WTC11 (cell line): ENCODE data around the gene FHAD1. TPM values are rescaled to one million over a fixed set of nuclear protein-coding genes. Genes with fewer than 3 reads are reported as not detected.
A peak's percentile ranks its signal among the peaks of the same experiment; 100 is the strongest.

Source experiments
- ATAC-seq: fragments of 200-7000 bp; cut with Tn5 transposase; 2 replicates; pipeline ENCODE4 v1.10.0; 2021; ENCODE audit warnings: mild to moderate bottlenecking, moderate library complexity
- CTCF ChIA-PET: fragments of 300-600 bp; sonication (Branson Sonifier 250); formaldehyde crosslinking; loops from one replicate; lab custom pipeline; 2021; ENCODE audit warnings: antibody characterized with exemption; lab: Charles Lee
- POLR2A ChIA-PET: fragments of 350-600 bp; sonication (Branson Sonifier 250); formaldehyde crosslinking; loops from one replicate; lab custom pipeline; 2021; ENCODE audit warnings: antibody characterized with exemption; lab: Charles Lee
- DNase-seq: peaks from one replicate; pipeline ENCODE4 v3.0.0; 2021; ENCODE audit warnings: low spot score
- H3K27ac Mint-ChIP-seq: 2 replicates; pipeline ENCODE4 v1.8.0; 2021; ENCODE audit warnings: mixed read lengths
- H3K27me3 Mint-ChIP-seq: 2 replicates; pipeline ENCODE4 v1.8.0; 2021; ENCODE audit warnings: low read depth, mild to moderate bottlenecking, moderate library complexity, mixed read lengths
- H3K36me3 Mint-ChIP-seq: 2 replicates; pipeline ENCODE4 v1.8.0; 2021; ENCODE audit warnings: mixed read lengths
- H3K4me1 Mint-ChIP-seq: 2 replicates; pipeline ENCODE4 v1.8.0; 2022; ENCODE audit warnings: mixed read lengths
- H3K4me3 Mint-ChIP-seq: 2 replicates; pipeline ENCODE4 v1.8.0; 2021; ENCODE audit warnings: mild to moderate bottlenecking, moderate library complexity, mixed read lengths
- H3K9me3 Mint-ChIP-seq: 2 replicates; pipeline ENCODE4 v1.8.0; 2021; ENCODE audit warnings: mixed read lengths
- ATF1 ChIP-seq: sonication (generic); formaldehyde crosslinking; IDR thresholded peaks from 2 replicates; pipeline ENCODE4 v1.8.1; 2023; ENCODE audit warnings: mild to moderate bottlenecking, moderate library complexity, missing genetic modification reagents
- EMX1 ChIP-seq: fragments of 250-450 bp; sonication (Bioruptor Pico); IDR thresholded peaks from 2 replicates; pipeline ENCODE4 v1.8.0; 2021; ENCODE audit warnings: mild to moderate bottlenecking
- ESRRA ChIP-seq: sonication (generic); formaldehyde crosslinking; IDR thresholded peaks from 2 replicates; pipeline ENCODE4 v1.8.1; 2022; ENCODE audit warnings: mild to moderate bottlenecking, missing genetic modification reagents, borderline replicate concordance
- ETV6 ChIP-seq: sonication (generic); formaldehyde crosslinking; IDR thresholded peaks from 2 replicates; pipeline ENCODE4 v1.8.1; 2022; ENCODE audit warnings: mild to moderate bottlenecking, missing genetic modification reagents
- FOXP1 ChIP-seq: sonication (generic); formaldehyde crosslinking; IDR thresholded peaks from 2 replicates; pipeline ENCODE4 v1.8.0; 2022; ENCODE audit warnings: missing genetic modification reagents, mild to moderate bottlenecking, moderate library complexity, borderline replicate concordance
- GRHL2 ChIP-seq: fragments of 250-450 bp; sonication (Bioruptor Pico); IDR thresholded peaks from 2 replicates; pipeline ENCODE4 v1.8.0; 2022; ENCODE audit warnings: mild to moderate bottlenecking, moderate library complexity; ENCODE audit not compliant: insufficient replicate concordance, severe bottlenecking
- MXD4 ChIP-seq: fragments of 250-450 bp; sonication (Bioruptor Pico); IDR thresholded peaks from 2 replicates; pipeline ENCODE4 v1.8.0; 2021; ENCODE audit warnings: mild to moderate bottlenecking, moderate library complexity, borderline replicate concordance
- NFATC4 ChIP-seq: fragments of 250-450 bp; sonication (Bioruptor Pico); IDR thresholded peaks from 2 replicates; pipeline ENCODE4 v1.9.0; 2021; ENCODE audit warnings: mild to moderate bottlenecking
- NR3C1 ChIP-seq: sonication (generic); formaldehyde crosslinking; conservative IDR thresholded peaks from 2 replicates; pipeline ENCODE4 v1.8.1; 2023; ENCODE audit warnings: low read depth, mild to moderate bottlenecking, missing genetic modification reagents
- RORB ChIP-seq: fragments of 250-450 bp; sonication (Bioruptor Pico); IDR thresholded peaks from 2 replicates; pipeline ENCODE4 v1.9.0; 2021; ENCODE audit warnings: mild to moderate bottlenecking
- SMAD3 ChIP-seq: sonication (generic); formaldehyde crosslinking; IDR thresholded peaks from 2 replicates; pipeline ENCODE4 v1.8.0; 2022; ENCODE audit warnings: missing genetic modification reagents, mild to moderate bottlenecking, borderline replicate concordance
- SOX15 ChIP-seq: fragments of 250-450 bp; sonication (Bioruptor Pico); IDR thresholded peaks from 2 replicates; pipeline ENCODE4 v1.9.0; 2021; ENCODE audit warnings: mild to moderate bottlenecking
- ZNF671 ChIP-seq: fragments of 250-450 bp; sonication (Bioruptor Pico); IDR thresholded peaks from 2 replicates; pipeline ENCODE4 v1.8.0; 2021; ENCODE audit warnings: mild to moderate bottlenecking
- total RNA-seq: library from RNA; stranded (reverse); gene quantifications from 3 replicates; pipeline ENCODE4 v1.2.3, GENCODE V29; 2021
- TF ChIP-seq, protein P1 (sequence below): sonication (generic); formaldehyde crosslinking; IDR thresholded peaks from 2 replicates; pipeline ENCODE4 v1.8.1; 2022; ENCODE audit warnings: low read depth, missing genetic modification reagents, borderline replicate concordance
- TF ChIP-seq, protein P2 (sequence below): fragments of 250-450 bp; sonication (Bioruptor Pico); IDR thresholded peaks from 2 replicates; pipeline ENCODE4 v1.8.0; 2021; ENCODE audit warnings: mild to moderate bottlenecking
- TF ChIP-seq, protein P3 (sequence below): sonication (generic); formaldehyde crosslinking; IDR thresholded peaks from 2 replicates; pipeline ENCODE4 v1.8.0; 2023; ENCODE audit warnings: missing genetic modification reagents
- TF ChIP-seq, protein P4 (sequence below): sonication (generic); formaldehyde crosslinking; IDR thresholded peaks from 2 replicates; pipeline ENCODE4 v1.8.1; 2023; ENCODE audit warnings: mild to moderate bottlenecking, missing genetic modification reagents, moderate library complexity
- TF ChIP-seq, protein P5 (sequence below): sonication (generic); formaldehyde crosslinking; IDR thresholded peaks from 2 replicates; pipeline ENCODE4 v1.8.1; 2023; ENCODE audit warnings: mild to moderate bottlenecking, moderate library complexity, missing genetic modification reagents
- TF ChIP-seq, protein P6 (sequence below): sonication (generic); formaldehyde crosslinking; IDR thresholded peaks from 2 replicates; pipeline ENCODE4 v1.8.1; 2023; ENCODE audit warnings: mild to moderate bottlenecking, missing genetic modification reagents, moderate library complexity
- TF ChIP-seq, protein P7 (sequence below): sonication (generic); formaldehyde crosslinking; IDR thresholded peaks from 2 replicates; pipeline ENCODE4 v1.8.1; 2022; ENCODE audit warnings: low read depth, mild to moderate bottlenecking, moderate library complexity, missing genetic modification reagents, borderline replicate concordance
- TF ChIP-seq, protein P8 (sequence below): sonication (generic); formaldehyde crosslinking; IDR thresholded peaks from 2 replicates; pipeline ENCODE4 v1.8.1; 2022; ENCODE audit warnings: missing genetic modification reagents, borderline replicate concordance
- TF ChIP-seq, protein P9 (sequence below): sonication (generic); formaldehyde crosslinking; IDR thresholded peaks from 2 replicates; pipeline ENCODE4 v1.8.1; 2022; ENCODE audit warnings: mild to moderate bottlenecking, moderate library complexity, missing genetic modification reagents

Gene FHAD1
- total RNA-seq, 1 experiment from 2014 or later: 3.0 TPM

DNA sequence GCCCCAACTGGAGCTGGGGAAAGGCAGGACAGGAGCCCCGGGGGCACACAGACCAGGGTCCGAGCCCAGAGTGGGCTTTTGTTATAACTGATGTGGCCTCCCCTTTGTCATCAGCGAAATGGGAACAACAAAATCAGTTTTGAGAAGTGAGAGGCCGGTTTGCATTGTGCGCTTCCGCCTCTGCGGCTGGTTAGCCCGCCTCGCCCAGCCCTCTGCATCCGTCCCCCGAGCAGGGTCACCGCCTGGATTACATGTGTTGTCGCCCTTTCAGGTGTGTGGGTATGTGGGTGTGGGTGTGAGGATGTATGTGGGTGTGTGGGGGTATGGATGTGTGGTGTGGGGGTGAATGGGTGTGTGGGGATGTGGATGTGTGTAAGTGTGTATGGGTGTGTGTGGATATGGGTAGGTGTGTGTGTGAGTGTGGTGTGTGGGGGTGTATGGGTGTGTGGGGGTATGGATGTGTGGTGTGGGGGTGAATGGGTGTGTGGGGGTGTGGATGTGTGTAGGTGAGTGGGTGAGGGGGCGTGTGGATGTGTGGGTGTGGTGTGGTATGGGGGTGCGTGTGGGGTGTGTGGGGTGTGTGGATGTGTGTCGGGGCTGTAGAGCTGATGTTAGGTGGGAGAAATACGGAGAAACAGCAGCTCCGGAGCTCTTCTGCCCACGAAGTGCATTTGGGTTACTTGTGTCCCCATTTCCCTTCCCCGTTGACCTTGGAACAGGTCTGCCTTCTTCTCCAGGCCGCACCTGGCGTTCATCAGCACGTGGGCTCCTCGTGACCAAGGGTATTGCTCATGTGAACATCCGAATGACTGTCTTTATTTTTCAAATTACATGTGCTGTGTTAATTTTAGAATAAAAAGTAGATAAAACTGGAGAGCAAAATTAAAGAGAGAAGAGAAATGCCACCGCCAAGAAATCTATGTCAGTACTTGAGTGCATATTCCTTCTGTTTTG is 67.6 kb downstream of the FHAD1 start:
- peak overlapping the region; percentile 41; the same call in 1 of the 2 replicates for H3K27ac Mint-ChIP-seq
- CTCF ChIA-PET: interaction anchor here (1.0 to 2.4 kb wide), 3 partner anchors 9 to 116 kb away, joined by 3 to 13 read pairs (median 7); no protein-coding TSS in a partner anchor

DNA sequence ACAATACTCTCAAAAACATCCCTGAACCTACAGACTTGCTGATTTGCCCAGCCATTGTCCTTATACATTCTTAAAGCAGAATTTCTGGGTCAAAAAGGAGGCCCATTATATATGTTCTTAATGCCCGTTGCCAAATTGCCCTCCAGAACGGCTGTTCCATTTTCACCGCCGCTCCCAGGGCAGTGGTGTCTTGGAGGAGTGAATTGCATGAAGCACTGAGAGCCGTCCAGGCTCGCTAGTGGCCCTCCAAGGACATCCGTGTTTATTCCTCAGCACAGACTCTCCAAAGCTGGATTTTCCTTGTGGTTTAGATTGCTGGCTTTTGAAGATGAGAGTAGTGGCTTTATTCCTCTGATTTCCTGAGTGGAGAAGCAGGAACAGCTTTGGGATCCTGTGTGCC is 68.8 kb downstream of the FHAD1 start:
- Mint-ChIP-seq H3K27me3 (no peaks in the 10 kb centered on the region), H3K4me1 (peaks cover 9% of the 10 kb centered on the region), H3K4me3 (no peak overlapping the region), H3K27ac (no peak overlapping the region), H3K9me3 (peaks cover 15% of the 10 kb centered on the region), H3K36me3 (no peaks in the 10 kb centered on the region)
- ChIA-PET POLR2A (no interaction called here), CTCF (interaction anchor here (1.0 to 1.7 kb wide), 2 partner anchors 8 to 115 kb away, joined by 3 to 7 read pairs; no protein-coding TSS in a partner anchor)
- DNase-seq (no peak), ATAC-seq (no peak)
- TF ChIP-seq, protein P1, sequence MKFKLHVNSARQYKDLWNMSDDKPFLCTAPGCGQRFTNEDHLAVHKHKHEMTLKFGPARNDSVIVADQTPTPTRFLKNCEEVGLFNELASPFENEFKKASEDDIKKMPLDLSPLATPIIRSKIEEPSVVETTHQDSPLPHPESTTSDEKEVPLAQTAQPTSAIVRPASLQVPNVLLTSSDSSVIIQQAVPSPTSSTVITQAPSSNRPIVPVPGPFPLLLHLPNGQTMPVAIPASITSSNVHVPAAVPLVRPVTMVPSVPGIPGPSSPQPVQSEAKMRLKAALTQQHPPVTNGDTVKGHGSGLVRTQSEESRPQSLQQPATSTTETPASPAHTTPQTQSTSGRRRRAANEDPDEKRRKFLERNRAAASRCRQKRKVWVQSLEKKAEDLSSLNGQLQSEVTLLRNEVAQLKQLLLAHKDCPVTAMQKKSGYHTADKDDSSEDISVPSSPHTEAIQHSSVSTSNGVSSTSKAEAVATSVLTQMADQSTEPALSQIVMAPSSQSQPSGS (CRISPR knock-in tag): no peak
- no peak for TF ChIP-seq ZNF671 (CRISPR knock-in tag)
- no peak for TF ChIP-seq RORB (CRISPR knock-in tag)
- TF ChIP-seq, protein P2, sequence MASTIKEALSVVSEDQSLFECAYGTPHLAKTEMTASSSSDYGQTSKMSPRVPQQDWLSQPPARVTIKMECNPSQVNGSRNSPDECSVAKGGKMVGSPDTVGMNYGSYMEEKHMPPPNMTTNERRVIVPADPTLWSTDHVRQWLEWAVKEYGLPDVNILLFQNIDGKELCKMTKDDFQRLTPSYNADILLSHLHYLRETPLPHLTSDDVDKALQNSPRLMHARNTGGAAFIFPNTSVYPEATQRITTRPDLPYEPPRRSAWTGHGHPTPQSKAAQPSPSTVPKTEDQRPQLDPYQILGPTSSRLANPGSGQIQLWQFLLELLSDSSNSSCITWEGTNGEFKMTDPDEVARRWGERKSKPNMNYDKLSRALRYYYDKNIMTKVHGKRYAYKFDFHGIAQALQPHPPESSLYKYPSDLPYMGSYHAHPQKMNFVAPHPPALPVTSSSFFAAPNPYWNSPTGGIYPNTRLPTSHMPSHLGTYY (CRISPR knock-in tag): no peak
- no peak for TF ChIP-seq ATF1 (CRISPR knock-in tag)
- TF ChIP-seq, protein P3, sequence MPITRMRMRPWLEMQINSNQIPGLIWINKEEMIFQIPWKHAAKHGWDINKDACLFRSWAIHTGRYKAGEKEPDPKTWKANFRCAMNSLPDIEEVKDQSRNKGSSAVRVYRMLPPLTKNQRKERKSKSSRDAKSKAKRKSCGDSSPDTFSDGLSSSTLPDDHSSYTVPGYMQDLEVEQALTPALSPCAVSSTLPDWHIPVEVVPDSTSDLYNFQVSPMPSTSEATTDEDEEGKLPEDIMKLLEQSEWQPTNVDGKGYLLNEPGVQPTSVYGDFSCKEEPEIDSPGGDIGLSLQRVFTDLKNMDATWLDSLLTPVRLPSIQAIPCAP (CRISPR knock-in tag): no peak
- no peak for TF ChIP-seq ETV6 (CRISPR knock-in tag)
- no peak for TF ChIP-seq SMAD3 (CRISPR knock-in tag)

More for the DNA sequence above, 67.6 kb downstream of the FHAD1 start:
- ATAC-seq (no peak), DNase-seq (no peak)
- POLR2A ChIA-PET: no interaction called here
- no peaks in the 10 kb centered on the region; the same call in 1 of the 2 replicates for H3K27me3 Mint-ChIP-seq
- H3K4me3 Mint-ChIP-seq: no peak overlapping the region
- H3K4me1 Mint-ChIP-seq: peaks cover 9% of the 10 kb centered on the region
- TF ChIP-seq RORB (CRISPR knock-in tag) (no peak), NR3C1 (CRISPR knock-in tag) (no peak), EMX1 (no peak), SOX15 (CRISPR knock-in tag) (no peak), ATF1 (CRISPR knock-in tag) (no peak), GRHL2 (CRISPR knock-in tag) (no peak), NFATC4 (CRISPR knock-in tag) (no peak), MXD4 (no peak), ESRRA (CRISPR knock-in tag) (no peak), FOXP1 (CRISPR knock-in tag) (no peak)
- TF ChIP-seq, protein P4, sequence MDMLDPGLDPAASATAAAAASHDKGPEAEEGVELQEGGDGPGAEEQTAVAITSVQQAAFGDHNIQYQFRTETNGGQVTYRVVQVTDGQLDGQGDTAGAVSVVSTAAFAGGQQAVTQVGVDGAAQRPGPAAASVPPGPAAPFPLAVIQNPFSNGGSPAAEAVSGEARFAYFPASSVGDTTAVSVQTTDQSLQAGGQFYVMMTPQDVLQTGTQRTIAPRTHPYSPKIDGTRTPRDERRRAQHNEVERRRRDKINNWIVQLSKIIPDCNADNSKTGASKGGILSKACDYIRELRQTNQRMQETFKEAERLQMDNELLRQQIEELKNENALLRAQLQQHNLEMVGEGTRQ (CRISPR knock-in tag): no peak
- TF ChIP-seq, protein P5, sequence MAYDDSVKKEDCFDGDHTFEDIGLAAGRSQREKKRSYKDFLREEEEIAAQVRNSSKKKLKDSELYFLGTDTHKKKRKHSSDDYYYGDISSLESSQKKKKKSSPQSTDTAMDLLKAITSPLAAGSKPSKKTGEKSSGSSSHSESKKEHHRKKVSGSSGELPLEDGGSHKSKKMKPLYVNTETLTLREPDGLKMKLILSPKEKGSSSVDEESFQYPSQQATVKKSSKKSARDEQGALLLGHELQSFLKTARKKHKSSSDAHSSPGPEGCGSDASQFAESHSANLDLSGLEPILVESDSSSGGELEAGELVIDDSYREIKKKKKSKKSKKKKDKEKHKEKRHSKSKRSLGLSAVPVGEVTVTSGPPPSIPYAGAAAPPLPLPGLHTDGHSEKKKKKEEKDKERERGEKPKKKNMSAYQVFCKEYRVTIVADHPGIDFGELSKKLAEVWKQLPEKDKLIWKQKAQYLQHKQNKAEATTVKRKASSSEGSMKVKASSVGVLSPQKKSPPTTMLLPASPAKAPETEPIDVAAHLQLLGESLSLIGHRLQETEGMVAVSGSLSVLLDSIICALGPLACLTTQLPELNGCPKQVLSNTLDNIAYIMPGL (CRISPR knock-in tag): no peak
- TF ChIP-seq, protein P3 (CRISPR knock-in tag): no peak
- TF ChIP-seq, protein P6, sequence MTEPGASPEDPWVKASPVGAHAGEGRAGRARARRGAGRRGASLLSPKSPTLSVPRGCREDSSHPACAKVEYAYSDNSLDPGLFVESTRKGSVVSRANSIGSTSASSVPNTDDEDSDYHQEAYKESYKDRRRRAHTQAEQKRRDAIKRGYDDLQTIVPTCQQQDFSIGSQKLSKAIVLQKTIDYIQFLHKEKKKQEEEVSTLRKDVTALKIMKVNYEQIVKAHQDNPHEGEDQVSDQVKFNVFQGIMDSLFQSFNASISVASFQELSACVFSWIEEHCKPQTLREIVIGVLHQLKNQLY (CRISPR knock-in tag): no peak
- TF ChIP-seq, protein P7, sequence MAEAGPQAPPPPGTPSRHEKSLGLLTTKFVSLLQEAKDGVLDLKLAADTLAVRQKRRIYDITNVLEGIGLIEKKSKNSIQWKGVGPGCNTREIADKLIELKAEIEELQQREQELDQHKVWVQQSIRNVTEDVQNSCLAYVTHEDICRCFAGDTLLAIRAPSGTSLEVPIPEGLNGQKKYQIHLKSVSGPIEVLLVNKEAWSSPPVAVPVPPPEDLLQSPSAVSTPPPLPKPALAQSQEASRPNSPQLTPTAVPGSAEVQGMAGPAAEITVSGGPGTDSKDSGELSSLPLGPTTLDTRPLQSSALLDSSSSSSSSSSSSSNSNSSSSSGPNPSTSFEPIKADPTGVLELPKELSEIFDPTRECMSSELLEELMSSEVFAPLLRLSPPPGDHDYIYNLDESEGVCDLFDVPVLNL (CRISPR knock-in tag): no peak
- TF ChIP-seq, protein P8, sequence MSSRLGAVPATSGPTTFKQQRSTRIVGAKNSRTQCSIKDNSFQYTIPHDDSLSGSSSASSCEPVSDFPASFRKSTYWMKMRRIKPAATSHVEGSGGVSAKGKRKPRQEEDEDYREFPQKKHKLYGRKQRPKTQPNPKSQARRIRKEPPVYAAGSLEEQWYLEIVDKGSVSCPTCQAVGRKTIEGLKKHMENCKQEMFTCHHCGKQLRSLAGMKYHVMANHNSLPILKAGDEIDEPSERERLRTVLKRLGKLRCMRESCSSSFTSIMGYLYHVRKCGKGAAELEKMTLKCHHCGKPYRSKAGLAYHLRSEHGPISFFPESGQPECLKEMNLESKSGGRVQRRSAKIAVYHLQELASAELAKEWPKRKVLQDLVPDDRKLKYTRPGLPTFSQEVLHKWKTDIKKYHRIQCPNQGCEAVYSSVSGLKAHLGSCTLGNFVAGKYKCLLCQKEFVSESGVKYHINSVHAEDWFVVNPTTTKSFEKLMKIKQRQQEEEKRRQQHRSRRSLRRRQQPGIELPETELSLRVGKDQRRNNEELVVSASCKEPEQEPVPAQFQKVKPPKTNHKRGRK: no peak
- TF ChIP-seq, protein P9, sequence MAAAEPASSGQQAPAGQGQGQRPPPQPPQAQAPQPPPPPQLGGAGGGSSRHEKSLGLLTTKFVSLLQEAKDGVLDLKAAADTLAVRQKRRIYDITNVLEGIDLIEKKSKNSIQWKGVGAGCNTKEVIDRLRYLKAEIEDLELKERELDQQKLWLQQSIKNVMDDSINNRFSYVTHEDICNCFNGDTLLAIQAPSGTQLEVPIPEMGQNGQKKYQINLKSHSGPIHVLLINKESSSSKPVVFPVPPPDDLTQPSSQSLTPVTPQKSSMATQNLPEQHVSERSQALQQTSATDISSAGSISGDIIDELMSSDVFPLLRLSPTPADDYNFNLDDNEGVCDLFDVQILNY (CRISPR knock-in tag): no peak
- no peaks in the 10 kb centered on the region for H3K36me3 Mint-ChIP-seq
- H3K9me3 Mint-ChIP-seq: 0 out of 2 replicates have a peak, but pooled peaks cover 4% of the 10 kb centered on the region
